Left renal cortex interstitium (tissue), 4 donors: Measurements from ENCODE around the gene LHPP. TPM values are rescaled to one million over a fixed set of nuclear protein-coding genes. Genes with fewer than 3 reads are reported as not detected.

ENCODE experiments used
- DNase-seq, 4 donors: peaks; one replicate each; pipeline ENCODE4 v3.0.0-alpha.2; 2013; ENCODE audit warnings: low read depth in 4 of 4, low spot score in 2 of 4, missing footprints in 1 of 4
- polyA plus RNA-seq, 4 donors: library from polyadenylated mRNA; unstranded; fragments of 120-200 nt; gene quantifications; one replicate each; pipeline ENCODE4 v1.2.1, GENCODE V29; 2013; ENCODE audit not compliant: insufficient read length in 4 of 4

Gene LHPP
- polyA plus RNA-seq, 4 donors = 18.7 to 26.4 (median 22.0) TPM

GRCh38 chr10:124469956-124470484, 8.4 kb downstream of the LHPP start:
- DNase-seq = no peak

DNA sequence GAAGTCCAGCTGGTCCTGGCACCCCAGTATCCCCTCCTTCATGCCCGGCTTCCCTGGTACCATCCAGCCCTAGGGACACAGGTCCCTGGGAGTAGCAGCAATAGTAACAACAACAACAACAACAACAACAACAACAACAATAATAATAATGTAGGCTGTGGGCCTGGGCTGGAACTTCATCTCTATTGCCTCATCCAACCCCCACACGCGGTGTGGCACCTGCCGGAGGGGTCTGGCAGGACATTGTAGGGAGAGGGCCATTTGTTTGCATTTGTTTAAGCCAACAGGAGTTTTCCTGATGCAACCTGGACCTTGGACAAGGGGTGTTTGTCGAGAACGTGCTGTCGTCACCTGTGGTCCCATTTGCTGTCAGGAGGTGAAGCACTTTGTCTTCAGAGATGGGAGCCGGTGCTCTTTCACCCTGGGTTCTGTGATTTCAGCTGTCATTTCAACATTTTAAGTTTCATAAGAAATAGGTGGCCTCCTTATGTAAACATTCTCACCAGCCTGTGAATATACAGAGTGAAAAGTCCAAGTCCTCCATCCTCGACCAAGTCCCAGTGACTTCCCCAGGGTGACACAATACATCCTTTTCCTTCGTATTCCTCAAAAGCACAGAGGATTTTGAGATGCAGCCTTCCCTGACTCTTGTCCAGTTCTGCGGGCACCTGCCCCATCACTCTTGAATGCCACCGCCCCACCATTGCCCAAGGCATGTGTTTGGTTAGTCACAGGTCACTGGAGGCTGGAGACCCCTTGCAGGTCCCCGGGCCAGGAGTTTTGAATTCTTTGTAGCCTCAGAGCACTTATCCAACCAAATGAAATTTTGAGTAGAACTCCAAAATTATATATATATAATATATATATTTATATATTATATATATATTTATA, 9.2 kb downstream of the LHPP start:
- no peak for DNase-seq

DNA sequence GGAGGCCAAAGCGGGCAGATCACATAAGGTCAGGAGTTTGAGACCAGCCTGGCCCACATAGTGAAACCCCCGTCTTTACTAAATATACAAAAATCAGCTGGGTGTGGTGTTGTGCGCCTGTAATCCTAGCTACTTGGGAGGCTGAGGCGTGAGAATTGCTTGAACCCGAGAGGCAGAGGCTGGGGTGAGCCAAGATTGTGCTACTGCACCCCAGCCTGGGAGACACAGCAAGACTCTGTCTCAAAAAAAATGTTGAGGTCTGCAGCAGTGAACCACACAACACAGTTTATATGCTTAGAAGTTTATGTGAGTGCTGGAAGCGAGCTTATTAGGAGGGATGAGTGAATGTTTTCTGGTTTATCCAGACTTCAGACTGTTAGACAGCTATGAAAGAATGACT, 10.4 kb downstream of the LHPP start:
- no peak for DNase-seq

DNA sequence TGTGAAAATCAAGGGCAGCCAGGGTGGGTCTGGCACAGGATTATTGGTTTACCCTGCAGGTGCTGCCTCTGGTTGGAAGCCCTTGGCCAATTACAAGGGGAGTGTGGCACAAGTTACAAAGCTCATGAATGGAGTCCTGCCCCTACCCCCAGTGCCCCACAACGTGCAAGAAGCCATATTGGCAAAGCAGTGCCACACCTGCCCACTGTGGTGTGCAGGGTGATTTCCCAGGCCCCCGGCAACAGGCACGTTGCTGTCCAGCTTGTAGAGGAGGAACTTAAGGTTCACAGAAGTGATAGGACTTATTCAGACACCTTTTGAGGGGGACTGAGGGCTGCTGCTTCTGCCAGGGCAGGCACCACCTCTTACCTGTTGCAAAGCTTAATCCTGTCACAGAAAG, 11.4 kb downstream of the LHPP start:
- DNase-seq = no peak

GRCh38 chr10:124474514-124475070, 13.0 kb downstream of the LHPP start:
- no peak for DNase-seq

GRCh38 chr10:124476043-124476725, 14.6 kb downstream of the LHPP start:
- no peak for DNase-seq

- no peak for DNase-seq
Observed at GRCh38 chr10:124477614-124478363, 16.2 kb downstream of the LHPP start.

DNA sequence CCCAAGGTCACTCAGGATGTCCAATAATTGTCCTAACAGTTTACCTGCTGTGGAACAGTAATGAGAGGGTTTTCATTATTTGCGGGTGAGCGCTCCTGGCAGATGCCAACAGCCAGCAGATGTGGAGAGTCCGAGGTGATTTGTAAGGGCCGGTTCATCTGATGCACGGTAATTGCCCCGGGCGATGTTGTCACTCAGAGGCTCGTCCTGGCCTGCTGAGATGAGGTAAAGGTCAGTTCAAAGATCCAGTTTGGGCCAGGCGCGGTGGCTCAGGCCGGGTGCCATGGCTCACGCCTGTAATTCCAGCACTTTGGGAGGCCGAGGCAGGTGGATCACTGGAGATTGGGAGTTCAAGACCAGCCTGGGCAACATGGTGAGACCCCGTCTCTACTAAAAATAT, 16.9 kb downstream of the LHPP start:
- DNase-seq = no peak

GRCh38 chr10:124480860-124481259, 19.2 kb downstream of the LHPP start:
- DNase-seq = no peak

DNA sequence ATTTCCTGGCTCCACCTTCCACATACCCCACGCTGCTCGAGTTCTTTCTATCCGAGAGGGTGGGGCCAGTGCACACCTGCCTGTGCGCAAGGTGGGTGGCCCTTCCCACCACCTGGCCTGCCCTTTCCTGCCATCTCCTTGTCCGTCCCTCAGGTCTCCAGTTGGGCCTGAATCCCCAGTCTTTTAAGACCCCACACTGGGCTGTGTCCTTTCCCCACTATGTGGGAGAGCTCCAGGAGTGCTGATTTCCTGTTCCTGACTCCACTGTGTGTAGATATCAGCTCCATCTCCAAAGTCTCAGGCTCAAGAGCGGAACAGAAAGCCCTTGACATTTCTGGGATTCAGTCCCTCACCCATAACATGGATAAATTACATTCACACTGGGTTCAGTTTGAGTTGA, 20.1 kb downstream of the LHPP start:
- no peak for DNase-seq

GRCh38 chr10:124482236-124482800, 20.7 kb downstream of the LHPP start:
- DNase-seq = no peak

DNA sequence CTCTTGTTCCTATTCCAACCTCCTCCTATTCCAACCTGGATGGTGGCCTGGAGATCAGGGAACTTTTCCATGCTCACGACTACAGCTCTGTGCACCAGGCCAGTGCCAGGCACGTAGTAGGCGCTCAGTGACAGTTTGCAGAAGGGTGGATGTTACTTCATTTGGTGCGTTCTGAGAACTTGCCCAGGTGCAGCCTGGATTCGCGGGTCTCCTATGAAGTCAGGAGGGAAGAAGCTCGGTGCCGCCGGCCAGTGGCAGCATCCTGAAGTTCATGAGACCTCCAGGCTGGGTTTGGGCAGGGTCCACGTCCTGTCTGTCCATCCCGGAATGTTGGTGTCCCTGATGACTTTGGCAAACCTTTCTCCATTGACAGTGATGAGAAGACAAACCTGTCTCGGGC, 21.3 kb downstream of the LHPP start:
- DNase-seq = no peak

DNA sequence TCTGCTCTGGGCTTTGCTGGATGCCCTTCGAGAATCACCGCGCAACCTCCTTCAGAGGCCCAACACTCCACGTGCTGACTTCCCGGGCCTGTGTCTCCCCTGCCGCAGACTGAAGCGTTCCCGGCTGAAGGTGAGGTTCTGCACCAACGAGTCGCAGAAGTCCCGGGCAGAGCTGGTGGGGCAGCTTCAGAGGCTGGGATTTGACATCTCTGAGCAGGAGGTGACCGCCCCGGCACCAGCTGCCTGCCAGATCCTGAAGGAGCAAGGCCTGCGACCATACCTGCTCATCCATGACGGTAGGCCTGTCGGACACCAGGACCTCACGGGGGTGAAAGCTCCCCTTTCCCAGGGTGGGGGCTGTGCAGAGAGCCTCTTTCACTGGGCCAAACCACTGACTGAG, 22.4 kb downstream of the LHPP start:
- DNase-seq = no peak

- no peak for DNase-seq
Observed at GRCh38 chr10:124484661-124485060, 23.0 kb downstream of the LHPP start.

DNA sequence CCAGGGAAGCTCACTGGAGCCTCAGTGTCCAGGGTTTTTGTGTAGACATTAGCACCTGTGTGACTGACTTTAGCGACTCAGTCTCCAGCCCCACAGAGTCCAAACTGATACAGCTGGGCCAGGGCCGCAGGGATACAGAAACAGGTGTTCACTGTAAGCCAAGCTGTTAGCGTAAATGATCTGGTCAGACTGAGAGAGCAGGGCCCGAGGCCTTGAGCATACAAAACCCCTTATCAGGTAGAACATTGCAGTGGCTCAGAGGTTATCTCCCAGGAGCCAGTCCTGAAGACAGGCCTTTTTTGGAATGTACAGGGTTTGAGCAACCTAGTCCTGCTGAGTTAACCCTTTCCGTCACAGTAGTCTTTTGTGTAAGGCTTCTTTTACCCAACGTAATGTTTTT, 25.0 kb downstream of the LHPP start:
- DNase-seq = no peak

- no peak for DNase-seq
Observed at GRCh38 chr10:124491105-124491504, 29.5 kb downstream of the LHPP start.

- no peak for DNase-seq
Observed at GRCh38 chr10:124492266-124492665, 30.6 kb downstream of the LHPP start.

- no peak for DNase-seq
Observed at GRCh38 chr10:124493214-124493882, 31.7 kb downstream of the LHPP start.

DNA sequence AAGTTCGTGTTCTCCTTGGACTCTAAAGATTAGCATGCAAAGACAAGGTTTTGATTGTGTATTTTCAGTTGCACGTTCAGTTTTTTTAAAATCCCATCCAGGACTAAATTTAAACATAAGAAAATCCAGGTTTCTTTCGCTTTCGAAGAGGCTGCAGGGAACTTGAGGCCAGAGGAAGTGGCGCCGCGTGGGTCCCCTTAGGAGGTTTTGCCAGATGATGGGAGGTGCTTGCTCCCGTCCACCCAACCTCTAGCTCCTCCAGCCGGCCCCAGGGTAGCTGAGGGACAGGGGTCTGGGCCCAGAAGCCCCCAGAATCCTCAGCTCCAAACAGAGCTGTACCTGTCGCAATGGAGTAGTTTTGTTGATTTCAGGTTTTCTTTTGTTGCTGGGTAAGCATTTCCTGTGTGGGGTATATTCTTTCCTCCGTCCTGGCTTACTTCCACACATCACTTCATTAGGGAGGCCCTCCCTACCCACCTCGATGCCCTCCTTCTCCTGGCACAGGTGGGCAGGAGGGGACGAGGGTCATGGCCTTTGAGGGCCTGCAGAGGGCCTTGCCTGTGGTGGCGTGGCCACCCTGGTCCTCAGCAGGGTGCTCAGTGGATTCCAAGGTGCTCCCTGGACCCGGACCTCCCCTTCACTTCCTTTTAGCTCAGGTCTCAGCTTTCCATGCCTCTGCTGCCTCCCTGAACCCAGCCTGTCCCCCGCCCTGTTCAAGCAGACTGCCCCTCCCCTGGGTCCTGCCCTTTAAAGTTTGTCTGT, 32.6 kb downstream of the LHPP start:
- DNase-seq = no peak
